ENCODE results near the gene EDC4. TPM values are rescaled to one million over a fixed set of nuclear protein-coding genes. Genes with fewer than 3 reads are reported as not detected.
A peak's percentile ranks its signal among the peaks of the same experiment; 100 is the strongest.

Gene EDC4
- total and polyA plus RNA-seq, 2 of the 13 experiments (the other 11 are each of a cell fraction or from before 2014, with no cell fraction given): 51.4 to 59.1 TPM

DNA sequence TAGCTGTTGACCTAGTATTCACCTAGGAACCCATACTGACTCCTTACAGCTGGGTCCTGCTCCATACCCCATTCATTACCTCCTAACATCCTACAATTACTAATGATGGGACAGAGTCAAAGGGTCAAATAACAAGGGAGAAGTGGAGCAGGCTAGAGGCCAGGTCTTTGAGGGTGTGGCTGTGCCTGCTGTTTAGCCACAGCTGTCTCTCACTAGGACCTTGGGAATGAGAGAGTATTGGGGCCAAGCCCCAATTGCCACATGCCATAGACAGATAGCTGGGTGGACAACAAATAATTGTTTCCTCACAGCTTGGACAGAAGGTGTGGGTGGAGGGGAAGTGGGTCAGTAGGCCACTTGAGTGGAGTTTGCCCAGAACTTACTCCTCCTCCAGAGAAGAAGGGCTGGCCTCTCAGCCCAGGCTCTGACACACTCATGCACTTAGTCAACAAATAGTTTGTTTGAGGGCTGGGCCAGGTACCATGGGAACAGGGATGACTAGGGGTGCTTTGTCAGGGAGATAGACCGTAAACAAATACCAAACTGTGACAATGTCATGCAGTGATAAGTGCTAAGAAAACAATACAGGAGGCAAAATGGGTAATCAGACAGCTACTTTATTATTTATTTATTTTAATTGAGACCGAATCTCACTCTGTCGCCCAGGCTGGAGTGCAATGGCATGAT is 15.2 kb upstream of the EDC4 start (continued):
- TF ChIP-seq, protein P1, sequence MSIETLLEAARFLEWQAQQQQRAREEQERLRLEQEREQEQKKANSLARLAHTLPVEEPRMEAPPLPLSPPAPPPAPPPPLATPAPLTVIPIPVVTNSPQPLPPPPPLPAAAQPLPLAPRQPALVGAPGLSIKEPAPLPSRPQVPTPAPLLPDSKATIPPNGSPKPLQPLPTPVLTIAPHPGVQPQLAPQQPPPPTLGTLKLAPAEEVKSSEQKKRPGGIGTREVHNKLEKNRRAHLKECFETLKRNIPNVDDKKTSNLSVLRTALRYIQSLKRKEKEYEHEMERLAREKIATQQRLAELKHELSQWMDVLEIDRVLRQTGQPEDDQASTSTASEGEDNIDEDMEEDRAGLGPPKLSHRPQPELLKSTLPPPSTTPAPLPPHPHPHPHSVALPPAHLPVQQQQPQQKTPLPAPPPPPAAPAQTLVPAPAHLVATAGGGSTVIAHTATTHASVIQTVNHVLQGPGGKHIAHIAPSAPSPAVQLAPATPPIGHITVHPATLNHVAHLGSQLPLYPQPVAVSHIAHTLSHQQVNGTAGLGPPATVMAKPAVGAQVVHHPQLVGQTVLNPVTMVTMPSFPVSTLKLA (IDR thresholded peaks at IDR 0.05): peak; percentile 70
- no peak for TF ChIP-seq MBD4 (IDR thresholded peaks at IDR 0.05; ENCODE audit: borderline replicate concordance, low read length)
- 0 out of 2 replicates have a peak, but pooled peaks have one; percentile 29 for TF ChIP-seq DR1 (CRISPR knock-in tag; IDR thresholded peaks at IDR 0.05)
- TF ChIP-seq ZNF749 (CRISPR knock-in tag; IDR thresholded peaks at IDR 0.05; ENCODE audit: borderline replicate concordance): no peak
- 0 out of 2 replicates have a peak, but pooled peaks have one; percentile 24 for TF ChIP-seq ZSCAN25 (CRISPR knock-in tag; IDR thresholded peaks at IDR 0.05)
- peak; percentile 51; the same call in 1 of the 2 replicates for TF ChIP-seq CREM (IDR thresholded peaks at IDR 0.05)
- no peak for TF ChIP-seq CREM (CRISPR knock-in tag; IDR thresholded peaks at IDR 0.05)
- TF ChIP-seq RFX3 (CRISPR knock-in tag; IDR thresholded peaks at IDR 0.05): peak; percentile 93
- TF ChIP-seq, protein P2, sequence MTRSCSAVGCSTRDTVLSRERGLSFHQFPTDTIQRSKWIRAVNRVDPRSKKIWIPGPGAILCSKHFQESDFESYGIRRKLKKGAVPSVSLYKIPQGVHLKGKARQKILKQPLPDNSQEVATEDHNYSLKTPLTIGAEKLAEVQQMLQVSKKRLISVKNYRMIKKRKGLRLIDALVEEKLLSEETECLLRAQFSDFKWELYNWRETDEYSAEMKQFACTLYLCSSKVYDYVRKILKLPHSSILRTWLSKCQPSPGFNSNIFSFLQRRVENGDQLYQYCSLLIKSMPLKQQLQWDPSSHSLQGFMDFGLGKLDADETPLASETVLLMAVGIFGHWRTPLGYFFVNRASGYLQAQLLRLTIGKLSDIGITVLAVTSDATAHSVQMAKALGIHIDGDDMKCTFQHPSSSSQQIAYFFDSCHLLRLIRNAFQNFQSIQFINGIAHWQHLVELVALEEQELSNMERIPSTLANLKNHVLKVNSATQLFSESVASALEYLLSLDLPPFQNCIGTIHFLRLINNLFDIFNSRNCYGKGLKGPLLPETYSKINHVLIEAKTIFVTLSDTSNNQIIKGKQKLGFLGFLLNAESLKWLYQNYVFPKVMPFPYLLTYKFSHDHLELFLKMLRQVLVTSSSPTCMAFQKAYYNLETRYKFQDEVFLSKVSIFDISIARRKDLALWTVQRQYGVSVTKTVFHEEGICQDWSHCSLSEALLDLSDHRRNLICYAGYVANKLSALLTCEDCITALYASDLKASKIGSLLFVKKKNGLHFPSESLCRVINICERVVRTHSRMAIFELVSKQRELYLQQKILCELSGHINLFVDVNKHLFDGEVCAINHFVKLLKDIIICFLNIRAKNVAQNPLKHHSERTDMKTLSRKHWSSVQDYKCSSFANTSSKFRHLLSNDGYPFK (CRISPR knock-in tag; IDR thresholded peaks at IDR 0.05; ENCODE audit: borderline replicate concordance): 0 out of 2 replicates have a peak, but pooled peaks have one; percentile 6
- TF ChIP-seq ZBTB1 (CRISPR knock-in tag; IDR thresholded peaks at IDR 0.05; ENCODE audit: borderline replicate concordance): no peak
- peak; percentile 54; the same call in 1 of the 2 replicates for TF ChIP-seq HNF4G (IDR thresholded peaks at IDR 0.05; ENCODE audit: borderline replicate concordance, low read depth, low read length)
- TF ChIP-seq HNF4G (CRISPR knock-in tag; IDR thresholded peaks at IDR 0.05; ENCODE audit: borderline replicate concordance, low read depth): no peak
- peak; percentile 27; the same call in 1 of the 2 replicates for TF ChIP-seq ZNF746 (CRISPR knock-in tag; IDR thresholded peaks at IDR 0.05)
- 0 out of 2 replicates have a peak, but pooled peaks have one; percentile 36 for TF ChIP-seq ERF (CRISPR knock-in tag; IDR thresholded peaks at IDR 0.05)
- TF ChIP-seq, protein P3, sequence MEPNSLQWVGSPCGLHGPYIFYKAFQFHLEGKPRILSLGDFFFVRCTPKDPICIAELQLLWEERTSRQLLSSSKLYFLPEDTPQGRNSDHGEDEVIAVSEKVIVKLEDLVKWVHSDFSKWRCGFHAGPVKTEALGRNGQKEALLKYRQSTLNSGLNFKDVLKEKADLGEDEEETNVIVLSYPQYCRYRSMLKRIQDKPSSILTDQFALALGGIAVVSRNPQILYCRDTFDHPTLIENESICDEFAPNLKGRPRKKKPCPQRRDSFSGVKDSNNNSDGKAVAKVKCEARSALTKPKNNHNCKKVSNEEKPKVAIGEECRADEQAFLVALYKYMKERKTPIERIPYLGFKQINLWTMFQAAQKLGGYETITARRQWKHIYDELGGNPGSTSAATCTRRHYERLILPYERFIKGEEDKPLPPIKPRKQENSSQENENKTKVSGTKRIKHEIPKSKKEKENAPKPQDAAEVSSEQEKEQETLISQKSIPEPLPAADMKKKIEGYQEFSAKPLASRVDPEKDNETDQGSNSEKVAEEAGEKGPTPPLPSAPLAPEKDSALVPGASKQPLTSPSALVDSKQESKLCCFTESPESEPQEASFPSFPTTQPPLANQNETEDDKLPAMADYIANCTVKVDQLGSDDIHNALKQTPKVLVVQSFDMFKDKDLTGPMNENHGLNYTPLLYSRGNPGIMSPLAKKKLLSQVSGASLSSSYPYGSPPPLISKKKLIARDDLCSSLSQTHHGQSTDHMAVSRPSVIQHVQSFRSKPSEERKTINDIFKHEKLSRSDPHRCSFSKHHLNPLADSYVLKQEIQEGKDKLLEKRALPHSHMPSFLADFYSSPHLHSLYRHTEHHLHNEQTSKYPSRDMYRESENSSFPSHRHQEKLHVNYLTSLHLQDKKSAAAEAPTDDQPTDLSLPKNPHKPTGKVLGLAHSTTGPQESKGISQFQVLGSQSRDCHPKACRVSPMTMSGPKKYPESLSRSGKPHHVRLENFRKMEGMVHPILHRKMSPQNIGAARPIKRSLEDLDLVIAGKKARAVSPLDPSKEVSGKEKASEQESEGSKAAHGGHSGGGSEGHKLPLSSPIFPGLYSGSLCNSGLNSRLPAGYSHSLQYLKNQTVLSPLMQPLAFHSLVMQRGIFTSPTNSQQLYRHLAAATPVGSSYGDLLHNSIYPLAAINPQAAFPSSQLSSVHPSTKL (CRISPR knock-in tag; IDR thresholded peaks at IDR 0.05): peak; percentile 71; the same call in 1 of the 2 replicates
- TF ChIP-seq, protein P4, sequence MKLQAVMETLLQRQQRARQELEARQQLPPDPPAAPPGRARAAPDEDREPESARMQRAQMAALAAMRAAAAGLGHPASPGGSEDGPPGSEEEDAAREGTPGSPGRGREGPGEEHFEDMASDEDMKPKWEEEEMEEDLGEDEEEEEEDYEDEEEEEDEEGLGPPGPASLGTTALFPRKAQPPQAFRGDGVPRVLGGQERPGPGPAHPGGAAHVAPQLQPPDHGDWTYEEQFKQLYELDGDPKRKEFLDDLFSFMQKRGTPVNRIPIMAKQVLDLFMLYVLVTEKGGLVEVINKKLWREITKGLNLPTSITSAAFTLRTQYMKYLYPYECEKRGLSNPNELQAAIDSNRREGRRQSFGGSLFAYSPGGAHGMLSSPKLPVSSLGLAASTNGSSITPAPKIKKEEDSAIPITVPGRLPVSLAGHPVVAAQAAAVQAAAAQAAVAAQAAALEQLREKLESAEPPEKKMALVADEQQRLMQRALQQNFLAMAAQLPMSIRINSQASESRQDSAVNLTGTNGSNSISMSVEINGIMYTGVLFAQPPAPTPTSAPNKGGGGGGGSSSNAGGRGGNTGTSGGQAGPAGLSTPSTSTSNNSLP (IDR thresholded peaks at IDR 0.05; ENCODE audit: low read depth, low read length): peak; percentile 73
- TF ChIP-seq JDP2 (CRISPR knock-in tag; IDR thresholded peaks at IDR 0.05; ENCODE audit: borderline replicate concordance): no peak
- TF ChIP-seq DPF2 (CRISPR knock-in tag; IDR thresholded peaks at IDR 0.05; ENCODE audit: borderline replicate concordance, low read depth): no peak
- TF ChIP-seq TARDBP (CRISPR knock-in tag; IDR thresholded peaks at IDR 0.05): peak; percentile 68; the same call in 1 of the 2 replicates
- peak; percentile 87 for TF ChIP-seq FOXP1 (IDR thresholded peaks at IDR 0.05)
- peak; percentile 93 for TF ChIP-seq FOXP1 (CRISPR knock-in tag; IDR thresholded peaks at IDR 0.05)
